Activated naive CD8-positive, alpha-beta T cell treated with anti-CD3 and anti-CD28 coated beads for 36 hours (primary cell): ENCODE results near the gene RALGAPA2. TPM values are rescaled to one million over a fixed set of nuclear protein-coding genes. Genes with fewer than 3 reads are reported as not detected.

Source experiments
- DNase-seq: peaks from one replicate; pipeline ENCODE4 v3.0.0; 2021
- H3K27ac Mint-ChIP-seq: one replicate; pipeline ENCODE4 v1.8.0; 2022; ENCODE audit warnings: mild to moderate bottlenecking, moderate library complexity, mixed read lengths
- H3K27me3 Mint-ChIP-seq: one replicate; pipeline ENCODE4 v1.8.0; 2022; ENCODE audit warnings: mild to moderate bottlenecking, mixed read lengths
- H3K36me3 Mint-ChIP-seq: one replicate; pipeline ENCODE4 v1.8.0; 2021; ENCODE audit warnings: mild to moderate bottlenecking, mixed read lengths
- H3K4me1 Mint-ChIP-seq: one replicate; pipeline ENCODE4 v1.8.0; 2021; ENCODE audit warnings: mixed read lengths
- H3K4me3 Mint-ChIP-seq: one replicate; pipeline ENCODE4 v1.8.0; 2022; ENCODE audit warnings: mild to moderate bottlenecking, moderate library complexity, mixed read lengths
- H3K9me3 Mint-ChIP-seq: one replicate; pipeline ENCODE4 v1.8.0; 2022; ENCODE audit warnings: mixed read lengths
- total RNA-seq, 2 experiments: library from RNA; stranded (reverse); gene quantifications; one replicate each; pipeline ENCODE4 v1.2.3, GENCODE V29; 2021

RALGAPA2 gene
- total RNA-seq, 2 experiments from 2014 or later, result 14.7 to 15.6 TPM

- H3K4me3 Mint-ChIP-seq, result no peak overlapping the region
- peaks cover 25% of the 10 kb centered on the region for H3K4me1 Mint-ChIP-seq
- H3K27me3 Mint-ChIP-seq, result no peaks in the 10 kb centered on the region
- DNase-seq, result no peak
- no peak overlapping the region for H3K27ac Mint-ChIP-seq
- no peaks in the 10 kb centered on the region for H3K9me3 Mint-ChIP-seq
- H3K36me3 Mint-ChIP-seq, result peaks cover 18% of the 10 kb centered on the region
Measured at GRCh38 chr20:20702330-20703245, 9.9 kb downstream of the RALGAPA2 start.

GRCh38 chr20:20699917-20700316, 12.5 kb downstream of the RALGAPA2 start:
- Mint-ChIP-seq H3K27me3 (no peaks in the 10 kb centered on the region), H3K9me3 (no peaks in the 10 kb centered on the region), H3K4me3 (no peak overlapping the region), H3K4me1 (peaks cover 25% of the 10 kb centered on the region), H3K27ac (no peak overlapping the region), H3K36me3 (peaks cover 9% of the 10 kb centered on the region)
- DNase-seq, result no peak

GRCh38 chr20:20699144-20699543, 13.3 kb downstream of the RALGAPA2 start:
- peaks cover 18% of the 10 kb centered on the region for H3K4me1 Mint-ChIP-seq
- no peak overlapping the region for H3K27ac Mint-ChIP-seq
- H3K27me3 Mint-ChIP-seq, result no peaks in the 10 kb centered on the region
- H3K36me3 Mint-ChIP-seq, result peaks cover 9% of the 10 kb centered on the region
- no peak for DNase-seq
- H3K4me3 Mint-ChIP-seq, result no peak overlapping the region
- H3K9me3 Mint-ChIP-seq, result no peaks in the 10 kb centered on the region

GRCh38 chr20:20697325-20697845, 15.1 kb downstream of the RALGAPA2 start:
- H3K4me1 Mint-ChIP-seq, result peaks cover 10% of the 10 kb centered on the region
- H3K9me3 Mint-ChIP-seq, result no peaks in the 10 kb centered on the region
- no peak overlapping the region for H3K27ac Mint-ChIP-seq
- H3K4me3 Mint-ChIP-seq, result no peak overlapping the region
- peaks cover 12% of the 10 kb centered on the region for H3K36me3 Mint-ChIP-seq
- no peaks in the 10 kb centered on the region for H3K27me3 Mint-ChIP-seq
- DNase-seq, result no peak

- no peaks in the 10 kb centered on the region for H3K9me3 Mint-ChIP-seq
- H3K4me1 Mint-ChIP-seq, result peaks cover 12% of the 10 kb centered on the region
Measured at GRCh38 chr20:20695250-20695816, 17.1 kb downstream of the RALGAPA2 start.

GRCh38 chr20:20694591-20694990, 17.9 kb downstream of the RALGAPA2 start:
- peaks cover 6% of the 10 kb centered on the region for H3K36me3 Mint-ChIP-seq
- no peak overlapping the region for H3K27ac Mint-ChIP-seq
- no peaks in the 10 kb centered on the region for H3K9me3 Mint-ChIP-seq
- no peak overlapping the region for H3K4me3 Mint-ChIP-seq
- H3K4me1 Mint-ChIP-seq, result peaks cover 12% of the 10 kb centered on the region
- no peak for DNase-seq
- no peaks in the 10 kb centered on the region for H3K27me3 Mint-ChIP-seq

More at GRCh38 chr20:20695250-20695816, 17.1 kb downstream of the RALGAPA2 start:
- DNase-seq, result no peak
- Mint-ChIP-seq H3K4me3 (no peak overlapping the region), H3K27ac (no peak overlapping the region), H3K27me3 (no peaks in the 10 kb centered on the region), H3K36me3 (peaks cover 8% of the 10 kb centered on the region)

GRCh38 chr20:20692587-20692986, 19.9 kb downstream of the RALGAPA2 start:
- no peaks in the 10 kb centered on the region for H3K9me3 Mint-ChIP-seq
- DNase-seq, result no peak
- peaks cover 3% of the 10 kb centered on the region for H3K36me3 Mint-ChIP-seq
- H3K4me3 Mint-ChIP-seq, result no peak overlapping the region
- no peaks in the 10 kb centered on the region for H3K27me3 Mint-ChIP-seq
- H3K4me1 Mint-ChIP-seq, result peaks cover 16% of the 10 kb centered on the region
- no peak overlapping the region for H3K27ac Mint-ChIP-seq

GRCh38 chr20:20691477-20692235, 20.8 kb downstream of the RALGAPA2 start:
- Mint-ChIP-seq H3K27me3 (no peaks in the 10 kb centered on the region), H3K4me1 (peaks cover 22% of the 10 kb centered on the region), H3K4me3 (no peak overlapping the region), H3K36me3 (peaks cover 3% of the 10 kb centered on the region), H3K9me3 (no peaks in the 10 kb centered on the region), H3K27ac (no peak overlapping the region)
- no peak for DNase-seq

- Mint-ChIP-seq H3K27ac (no peak overlapping the region), H3K27me3 (no peaks in the 10 kb centered on the region)
- DNase-seq, result no peak
Measured at GRCh38 chr20:20690676-20691476, 21.6 kb downstream of the RALGAPA2 start.

GRCh38 chr20:20687319-20687718, 25.1 kb downstream of the RALGAPA2 start:
- no peak for DNase-seq
- peaks cover 44% of the 10 kb centered on the region for H3K4me1 Mint-ChIP-seq
- no peaks in the 10 kb centered on the region for H3K27me3 Mint-ChIP-seq
- no peak overlapping the region for H3K4me3 Mint-ChIP-seq
- H3K9me3 Mint-ChIP-seq, result no peaks in the 10 kb centered on the region
- no peak overlapping the region for H3K27ac Mint-ChIP-seq
- H3K36me3 Mint-ChIP-seq, result peaks cover 2% of the 10 kb centered on the region

More at GRCh38 chr20:20690676-20691476, 21.6 kb downstream of the RALGAPA2 start:
- Mint-ChIP-seq H3K36me3 (peaks cover 3% of the 10 kb centered on the region), H3K4me3 (no peak overlapping the region), H3K4me1 (peaks cover 15% of the 10 kb centered on the region), H3K9me3 (no peaks in the 10 kb centered on the region)

- no peak overlapping the region for H3K4me3 Mint-ChIP-seq
- no peak for DNase-seq
- H3K9me3 Mint-ChIP-seq, result no peaks in the 10 kb centered on the region
- H3K36me3 Mint-ChIP-seq, result peaks cover 2% of the 10 kb centered on the region
- peaks cover 51% of the 10 kb centered on the region for H3K4me1 Mint-ChIP-seq
- H3K27me3 Mint-ChIP-seq, result no peaks in the 10 kb centered on the region
- no peak overlapping the region for H3K27ac Mint-ChIP-seq
Measured at GRCh38 chr20:20685635-20686034, 26.8 kb downstream of the RALGAPA2 start.

GRCh38 chr20:20683481-20684321, 28.7 kb downstream of the RALGAPA2 start:
- Mint-ChIP-seq H3K9me3 (no peaks in the 10 kb centered on the region), H3K36me3 (peaks cover 3% of the 10 kb centered on the region), H3K27me3 (no peaks in the 10 kb centered on the region), H3K4me1 (peaks cover 51% of the 10 kb centered on the region), H3K4me3 (no peak overlapping the region), H3K27ac (peak overlapping the region; percentile 34)
- DNase-seq, result no peak

- Mint-ChIP-seq H3K27ac (no peak overlapping the region), H3K4me3 (no peak overlapping the region), H3K9me3 (no peaks in the 10 kb centered on the region), H3K36me3 (peaks cover 8% of the 10 kb centered on the region), H3K4me1 (peaks cover 47% of the 10 kb centered on the region), H3K27me3 (no peaks in the 10 kb centered on the region)
- DNase-seq, result no peak
Measured at GRCh38 chr20:20683020-20683419, 29.4 kb downstream of the RALGAPA2 start.
